SW 1271 (cell line): ENCODE results near the gene RAP1B.

Experiments used
- DNase-seq, 2 experiments: peaks; one replicate each; lab custom pipeline; 2025; lab: John Stamatoyannopoulos, UW

RAP1B gene

DNA sequence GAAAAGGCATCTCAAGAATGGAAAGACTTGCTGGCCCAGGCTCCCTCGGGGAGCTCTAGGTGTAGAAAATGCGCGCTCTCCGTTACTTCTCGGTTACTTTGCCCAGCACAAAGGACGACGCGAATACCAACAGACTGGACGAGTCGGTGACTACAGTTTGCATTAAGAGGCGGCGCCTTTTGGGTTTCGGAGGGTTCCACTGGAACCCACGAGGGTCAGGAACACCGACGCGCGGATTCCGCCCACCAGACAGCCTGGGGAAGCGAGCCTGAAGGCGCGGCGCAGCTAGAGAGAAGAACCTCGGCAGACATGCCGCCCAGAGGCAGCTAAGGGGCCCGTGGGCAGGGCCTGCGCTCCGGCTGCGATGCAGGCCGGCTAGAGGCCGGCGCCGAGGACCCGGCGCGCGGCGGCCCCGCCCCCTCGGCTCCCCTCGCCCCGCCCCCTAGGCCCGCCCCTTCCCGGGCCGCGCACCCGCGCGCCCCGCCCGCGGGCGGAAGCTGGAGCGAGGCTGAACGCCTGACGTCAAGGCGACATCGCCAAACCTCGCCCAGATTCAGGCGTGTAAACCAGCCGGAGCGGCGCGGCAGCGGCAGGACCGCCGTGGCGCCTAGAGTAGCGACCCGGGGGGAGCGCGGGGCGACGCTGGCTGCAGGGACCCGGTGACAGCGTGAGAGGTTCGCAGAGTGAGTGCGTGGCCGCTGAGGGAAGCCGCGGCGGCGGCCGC lies at the start of gene RAP1B:
Gene RAP1B (plus strand): TSS at position 530 of the 724 bp plus-strand sequence. CDS start 37,826 bp downstream, outside the sequence.
- peak; percentile 68 to 81 for DNase-seq

DNA sequence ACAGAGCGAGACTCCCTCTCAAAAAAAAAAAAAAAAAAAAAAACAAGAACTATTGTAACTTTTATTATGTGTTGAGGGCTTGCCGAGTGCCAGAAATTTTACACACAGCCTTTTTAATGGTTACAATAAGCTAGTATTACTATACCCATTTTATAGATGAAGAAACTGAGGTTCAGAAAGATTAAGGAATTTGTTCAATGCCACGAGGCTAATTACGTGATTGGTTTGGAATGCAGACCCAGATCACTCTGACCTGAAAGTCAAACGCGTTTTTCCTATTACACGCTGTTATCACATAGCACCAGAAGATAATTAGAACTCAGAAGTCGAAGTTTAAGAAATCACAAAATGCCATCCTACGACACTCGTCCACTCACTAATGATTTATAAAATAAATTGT lies 48.9 kb upstream of the RAP1B start:
- no peak for DNase-seq

DNA sequence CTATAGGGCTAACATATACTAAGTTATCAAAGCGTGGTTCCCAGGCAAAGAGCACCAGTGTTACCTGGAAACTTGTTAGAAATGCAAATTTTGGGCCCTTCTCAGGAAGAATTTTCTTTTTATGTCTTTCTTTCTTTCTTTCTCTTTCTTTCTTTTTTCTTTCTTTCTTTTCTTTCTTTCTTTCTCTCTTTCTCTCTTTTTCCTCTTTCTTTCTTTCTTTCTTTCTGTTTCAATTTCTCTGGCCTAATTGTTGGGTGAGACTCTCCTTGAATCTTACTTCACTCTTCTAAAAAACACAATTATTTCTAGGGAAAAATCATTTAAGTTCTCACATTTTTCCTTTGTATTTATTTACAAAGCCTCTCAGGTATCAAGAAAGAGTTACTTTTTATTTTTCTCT lies 46.5 kb upstream of the RAP1B start:
- DNase-seq = no peak

DNA sequence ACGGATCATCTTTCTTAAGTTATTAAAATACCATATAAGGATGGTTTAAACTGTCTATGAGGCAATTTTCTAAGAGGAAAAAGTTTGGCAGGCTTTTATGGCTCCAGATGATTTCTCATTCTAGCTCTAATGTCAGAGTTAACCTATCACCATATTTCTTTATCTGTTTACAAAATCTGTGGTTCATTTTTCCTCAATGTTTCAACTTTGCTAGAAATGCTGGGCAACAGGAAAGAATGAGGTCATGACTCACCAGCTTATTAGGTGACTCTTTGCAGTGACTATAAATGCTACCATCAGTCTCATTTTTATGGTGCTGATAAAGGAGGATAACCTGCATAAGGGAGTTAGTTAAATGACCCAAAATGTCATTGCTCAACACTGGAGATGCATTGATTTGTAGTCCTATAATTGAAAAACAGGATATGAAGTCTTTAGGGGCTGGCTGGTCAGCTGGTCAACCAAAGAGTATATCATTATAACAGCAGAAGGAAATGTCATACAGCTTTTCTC lies 45.3 kb upstream of the RAP1B start:
- DNase-seq = peak; percentile 42 to 70

DNA sequence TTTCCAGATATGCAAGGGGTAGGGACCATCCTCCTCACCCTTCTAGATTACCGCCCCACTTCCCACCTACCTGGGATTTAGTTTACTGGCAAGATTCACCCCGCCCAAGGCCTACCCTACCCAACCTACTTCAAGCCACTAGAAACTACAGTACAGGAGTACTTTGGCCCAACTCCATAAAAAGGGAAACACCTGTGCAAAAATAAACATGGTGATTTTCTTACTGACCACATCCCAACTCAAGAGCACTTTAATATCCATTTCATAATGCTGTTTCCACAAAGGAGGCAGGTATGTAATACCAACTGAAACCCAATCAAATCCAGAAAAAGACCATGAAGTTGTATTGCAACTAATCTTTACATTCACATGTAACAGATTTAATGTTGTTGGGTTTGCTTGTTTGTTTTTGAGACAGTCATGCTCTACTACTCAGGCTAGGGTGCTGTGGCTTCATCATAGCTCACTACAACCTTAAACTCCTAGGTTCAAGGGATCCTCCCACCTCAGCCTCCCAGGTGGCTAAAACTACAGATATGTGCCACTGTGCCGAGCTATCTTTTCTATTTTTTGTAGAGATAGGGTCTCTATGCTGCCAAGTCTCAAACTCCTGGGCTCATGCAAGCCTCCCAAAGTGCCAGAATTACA lies 41.7 kb upstream of the RAP1B start:
- DNase-seq = no peak

DNA sequence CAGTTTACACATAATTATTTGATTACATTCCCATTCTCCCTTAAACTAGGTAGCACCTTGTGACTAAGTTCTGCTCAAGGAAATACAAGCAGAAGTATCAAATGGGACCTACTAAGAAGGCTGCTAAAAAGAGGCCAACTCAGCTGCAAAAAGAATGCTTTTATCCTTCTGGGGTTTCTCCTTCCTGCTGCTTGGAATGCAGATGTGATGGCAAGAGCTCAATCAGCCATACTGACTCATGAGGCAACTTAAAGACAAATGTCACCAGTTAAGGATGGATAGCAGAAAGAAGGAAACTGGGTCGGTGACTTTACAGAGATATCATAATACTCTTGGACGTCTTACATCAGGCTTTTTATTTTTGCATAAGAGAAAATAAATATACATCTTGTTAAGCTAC lies 38.0 kb upstream of the RAP1B start:
- no peak for DNase-seq

DNA sequence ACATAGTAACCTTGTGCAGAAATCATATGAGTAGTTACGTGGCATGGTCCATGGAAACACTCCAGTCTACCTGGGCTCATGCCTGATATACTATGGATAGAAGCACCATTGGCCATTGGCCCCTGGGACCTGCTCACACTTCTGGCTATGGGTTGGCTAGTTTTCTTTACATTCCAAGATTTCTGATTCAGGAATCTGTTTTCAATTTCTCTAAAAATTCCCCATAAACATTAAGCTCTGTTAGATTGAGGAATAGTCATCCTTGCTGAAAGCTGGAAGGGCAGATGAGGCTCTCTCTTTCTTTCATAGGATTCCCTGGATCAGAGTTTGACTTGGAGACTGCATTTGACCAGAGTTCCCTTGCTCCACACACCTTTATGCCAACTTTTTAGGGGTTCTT lies 37.3 kb upstream of the RAP1B start:
- DNase-seq = no peak

DNA sequence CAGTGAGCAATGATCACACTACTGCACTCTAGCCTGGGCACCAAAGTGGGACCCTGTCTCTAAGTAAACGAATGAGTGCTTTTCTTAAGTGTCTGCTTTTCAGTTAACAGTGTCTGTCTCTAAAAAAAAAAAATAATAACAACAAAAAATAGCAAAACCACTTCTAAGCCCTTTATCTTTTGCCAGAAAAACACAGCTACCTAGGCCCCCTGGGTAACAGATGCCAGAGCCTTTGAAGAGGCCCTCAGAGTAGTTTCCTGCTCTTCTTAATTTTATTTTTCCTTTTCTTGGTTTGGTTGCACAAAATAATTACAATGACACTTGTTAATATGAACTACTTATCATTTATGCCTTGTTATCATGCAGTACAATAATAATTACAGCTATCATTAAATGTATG lies 32.8 kb upstream of the RAP1B start:
- no peak for DNase-seq

DNA sequence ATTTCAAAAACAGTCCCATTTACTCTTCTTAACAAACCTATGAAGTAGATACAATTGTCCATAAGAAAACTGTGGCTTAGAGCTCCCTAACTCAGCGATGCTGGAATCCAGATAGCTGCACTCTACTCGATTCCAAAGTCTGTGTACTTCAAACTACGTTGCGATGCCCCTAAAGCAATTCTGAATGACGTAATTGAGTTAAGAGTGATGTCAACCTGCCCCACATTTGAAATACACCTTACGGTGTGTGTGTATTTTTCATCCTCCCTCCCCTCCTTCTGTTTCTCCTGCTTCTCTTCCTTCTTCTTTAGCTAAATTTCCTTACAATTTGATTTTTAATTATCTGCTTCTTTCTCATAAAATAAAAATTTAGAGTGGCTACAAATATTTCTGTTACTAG lies 31.9 kb upstream of the RAP1B start:
- DNase-seq = no peak

DNA sequence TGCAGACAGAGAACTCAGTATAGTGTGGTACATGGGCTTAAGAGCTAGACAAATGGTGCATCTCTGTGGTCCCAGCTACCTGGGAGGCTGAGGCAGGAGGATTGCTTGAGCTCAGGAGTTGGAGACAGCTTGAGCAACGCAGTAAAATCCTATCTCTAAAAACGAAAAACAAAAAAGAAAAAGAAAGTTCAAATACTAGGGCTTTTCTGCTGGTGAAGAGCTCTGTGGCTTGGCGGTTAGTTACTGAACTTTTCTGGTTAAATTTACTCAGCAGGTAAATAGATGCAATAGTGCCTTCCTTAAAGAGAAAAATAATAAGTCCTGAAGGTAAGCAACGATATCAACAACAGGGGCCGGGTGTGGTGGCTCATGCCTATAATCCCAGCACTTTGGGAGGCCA lies 31.4 kb upstream of the RAP1B start:
- no peak for DNase-seq

DNA sequence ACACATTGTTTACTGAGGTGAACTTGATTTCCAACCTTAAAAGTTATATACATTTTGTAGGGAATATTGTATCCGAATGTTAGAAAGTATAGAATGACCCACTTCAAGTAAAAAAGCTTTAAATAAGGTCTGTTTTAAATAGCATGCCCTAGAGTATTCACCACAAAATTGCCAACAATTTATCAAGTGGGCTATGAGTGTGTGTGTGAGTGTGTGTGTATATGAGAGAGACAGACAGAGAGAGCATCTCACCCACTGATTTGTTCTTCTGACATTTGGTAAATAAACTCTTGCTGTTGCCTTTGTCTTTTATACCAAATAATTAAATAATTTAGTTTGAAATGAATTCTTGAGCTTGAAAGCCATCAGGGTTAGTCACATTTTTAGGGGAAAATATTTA lies 29.8 kb upstream of the RAP1B start:
- no peak for DNase-seq

DNA sequence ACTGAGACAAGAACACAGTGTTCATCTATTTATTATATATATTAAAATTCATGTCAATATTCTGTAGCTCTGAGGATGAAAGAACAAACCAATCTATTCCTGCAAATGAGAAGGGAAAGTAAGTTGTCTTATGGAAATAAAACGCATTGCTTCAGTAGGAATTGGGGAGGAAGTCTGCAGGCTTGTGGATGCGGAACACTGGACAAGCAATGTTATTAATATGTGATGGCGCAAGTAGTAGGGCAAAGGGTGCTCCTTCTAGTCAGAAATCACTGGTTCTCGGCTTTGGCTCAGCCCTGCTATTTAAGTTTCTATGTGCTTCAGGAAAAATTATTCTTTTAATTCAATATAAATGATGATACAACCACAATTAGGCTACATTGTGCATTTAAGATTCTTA lies 28.8 kb upstream of the RAP1B start:
- DNase-seq = no peak

DNA sequence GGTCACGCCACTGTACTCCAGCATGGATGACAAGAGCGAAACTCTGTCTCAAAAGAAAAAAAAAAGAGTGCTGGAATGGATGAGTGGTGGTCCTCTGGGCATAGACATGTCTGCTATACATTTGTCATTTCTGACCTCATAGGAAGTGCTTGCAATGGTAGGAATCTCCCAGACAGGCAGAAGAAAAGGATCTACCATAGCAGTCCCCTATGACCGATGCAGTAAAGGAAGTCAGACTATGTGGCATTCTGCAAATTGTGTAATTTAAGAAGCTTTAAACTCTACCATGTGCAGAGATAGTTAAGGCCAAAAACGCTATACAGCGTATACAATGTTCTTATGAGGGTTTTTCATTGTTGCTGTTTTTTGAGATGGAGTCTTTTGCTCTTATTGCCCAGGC lies 24.7 kb upstream of the RAP1B start:
- DNase-seq = no peak

DNA sequence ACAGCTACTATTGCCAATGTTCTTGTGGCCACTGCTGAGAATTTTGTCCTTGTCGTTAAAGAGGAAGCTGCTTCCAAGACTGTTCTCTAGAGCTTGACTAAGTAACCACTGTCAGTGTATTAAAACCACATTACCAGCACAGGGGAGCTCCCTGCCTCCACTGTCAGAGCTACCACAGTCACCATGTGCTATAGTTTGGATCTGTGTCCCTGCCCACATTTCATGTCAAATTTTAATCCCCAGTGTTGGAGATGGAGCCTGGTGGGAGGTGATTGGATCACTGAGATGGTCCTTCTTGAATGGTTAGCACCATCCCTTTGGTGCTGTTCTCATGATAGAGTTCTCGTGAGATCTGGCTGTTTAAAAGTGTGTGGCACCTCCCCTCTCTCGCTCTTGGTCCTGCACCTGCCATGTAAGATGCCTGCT lies 23.2 kb upstream of the RAP1B start:
- no peak for DNase-seq

DNA sequence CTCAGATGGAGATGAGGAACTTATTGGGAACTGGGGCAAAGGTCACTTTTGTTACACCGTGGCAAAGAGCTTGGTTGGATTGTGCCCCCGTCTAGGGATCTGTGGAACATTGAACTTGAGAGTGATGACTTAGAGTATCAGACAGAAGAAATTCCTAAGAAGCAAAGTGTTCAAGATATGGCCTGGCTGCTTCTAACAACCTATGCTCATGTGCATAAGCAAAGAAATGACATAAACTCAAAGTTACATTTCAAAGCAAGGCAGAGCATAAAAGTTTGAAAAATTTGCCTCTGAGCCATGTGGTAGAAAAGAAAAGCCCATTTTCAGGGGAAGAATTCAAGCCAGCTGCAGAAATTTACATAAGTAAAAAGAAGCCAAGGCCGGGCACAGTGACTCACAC lies 21.5 kb upstream of the RAP1B start:
- DNase-seq = no peak

DNA sequence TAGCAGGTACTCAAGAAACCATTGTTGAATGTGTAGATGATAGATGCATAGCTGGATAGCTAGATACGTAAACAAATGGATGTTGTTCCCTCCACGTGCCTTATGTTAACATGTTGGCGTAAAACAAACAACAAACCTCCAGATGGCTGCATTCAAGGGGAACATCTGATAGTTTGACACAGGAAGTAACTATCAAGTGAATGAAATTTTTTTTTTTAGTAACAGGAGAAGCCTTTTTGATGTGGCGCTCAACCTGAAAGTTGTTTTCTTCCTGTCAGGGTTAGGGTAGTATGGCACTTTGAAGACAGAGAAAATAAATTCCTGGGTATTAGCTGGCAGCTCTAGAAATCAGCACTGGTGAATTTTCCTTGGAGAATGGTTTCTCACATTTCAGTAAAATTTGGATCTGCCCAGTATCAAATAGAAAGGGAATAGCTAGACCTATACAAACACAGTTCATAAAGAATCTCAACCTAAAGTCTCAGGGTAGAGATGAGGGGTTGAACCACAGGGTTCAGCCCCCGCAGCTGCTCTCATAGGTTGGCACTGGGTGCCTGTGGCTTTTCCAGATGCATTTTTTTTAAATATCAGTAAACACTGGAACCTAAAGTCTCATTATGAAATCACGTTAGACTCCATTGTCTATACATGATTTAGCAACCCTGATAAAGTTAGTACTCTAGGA lies 18.8 kb upstream of the RAP1B start:
- DNase-seq = no peak

DNA sequence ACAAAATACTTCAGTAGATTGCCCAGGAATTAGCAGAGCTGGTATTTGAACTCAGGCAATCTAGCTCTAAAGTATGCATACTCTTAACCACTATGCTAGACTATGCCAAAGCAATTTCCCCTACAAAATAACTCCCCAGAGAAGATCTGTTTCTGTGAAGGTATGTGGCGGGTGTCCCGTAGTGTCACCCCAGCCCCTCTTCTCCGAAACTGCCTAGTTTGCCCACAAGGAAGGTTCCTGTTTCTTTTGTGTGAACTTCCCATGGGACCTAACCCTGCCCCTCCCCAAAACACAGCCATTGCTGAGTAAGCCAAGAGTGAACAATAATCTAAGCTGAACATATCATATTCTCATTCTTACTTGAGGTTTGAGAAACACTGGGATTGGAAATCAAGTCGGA lies 15.5 kb upstream of the RAP1B start:
- DNase-seq = no peak

DNA sequence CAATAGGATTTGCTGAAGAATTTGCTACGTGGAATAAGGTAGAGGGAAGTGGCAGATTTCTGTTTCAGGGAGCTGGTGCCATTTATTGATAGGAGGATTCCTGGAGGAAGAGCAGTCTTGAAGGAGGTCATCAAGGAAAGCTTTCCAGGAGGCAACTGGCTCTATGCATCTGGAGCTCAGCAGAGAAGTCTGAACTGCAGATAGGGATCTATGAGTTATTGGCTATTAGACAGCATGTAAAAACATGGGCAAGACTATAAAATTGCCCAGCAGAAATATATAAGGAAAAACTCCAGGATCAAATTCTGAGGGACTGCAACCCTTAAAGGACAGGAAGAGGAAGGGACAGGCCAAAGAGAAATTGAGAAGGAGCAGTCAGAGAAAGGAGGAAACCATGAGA lies 8.9 kb upstream of the RAP1B start:
- no peak for DNase-seq

DNA sequence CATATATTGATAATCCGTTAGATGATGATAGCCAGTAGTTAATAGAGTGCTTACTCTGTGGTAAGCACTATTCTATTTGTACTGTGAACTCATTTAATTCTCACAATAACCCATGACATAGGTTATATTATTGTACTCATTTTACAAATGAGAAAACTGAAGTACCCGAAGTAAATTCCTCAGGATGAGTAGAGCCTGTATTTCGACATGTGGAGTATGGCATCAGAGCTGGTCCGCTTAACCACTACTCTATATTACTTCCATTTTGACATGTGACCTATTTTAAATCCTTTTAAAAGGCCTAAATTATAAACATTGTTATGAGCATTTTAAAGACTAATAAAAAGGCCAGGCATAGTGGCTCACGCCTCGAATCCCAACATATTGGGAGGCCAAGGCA lies 8.0 kb upstream of the RAP1B start:
- DNase-seq = no peak

DNA sequence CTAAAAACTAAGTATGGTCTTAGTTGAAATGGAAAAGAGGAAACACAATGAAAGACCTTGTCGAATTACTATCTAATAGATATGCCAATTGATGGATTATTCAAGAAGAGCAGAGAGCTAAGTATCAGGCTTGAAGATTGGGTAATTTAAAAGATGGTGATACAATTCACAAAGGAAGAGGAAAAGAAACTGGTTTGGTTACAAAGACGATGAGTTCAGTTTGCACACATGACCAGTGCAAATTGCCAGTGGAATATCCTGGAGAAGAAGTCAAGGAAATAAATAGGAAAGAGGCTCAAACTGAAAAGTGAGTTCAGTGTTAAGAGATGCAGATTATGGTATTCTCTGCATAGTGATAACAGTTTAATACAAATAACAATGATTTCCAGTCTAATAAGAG lies 2.5 kb upstream of the RAP1B start:
- no peak for DNase-seq

DNA sequence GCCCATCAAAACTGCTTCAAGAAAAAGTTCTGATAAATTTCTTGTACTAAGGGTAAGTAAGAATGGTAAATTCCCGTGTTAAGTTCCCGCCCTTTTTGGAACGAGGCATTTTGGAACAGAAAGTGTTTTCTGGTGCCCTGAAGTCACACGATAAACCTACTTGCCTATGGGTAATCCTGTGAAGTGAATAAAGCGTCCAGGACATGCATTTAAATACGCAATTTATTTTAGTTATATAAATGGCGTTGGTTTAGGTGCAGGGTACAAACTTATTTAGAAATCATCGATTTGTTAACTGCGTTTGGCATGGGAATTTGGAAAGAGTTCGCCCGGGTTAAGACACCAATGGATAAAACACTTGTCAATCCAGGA lies 715 bp upstream of the RAP1B start:
- DNase-seq = peak in 1 of 2 experiments; percentile 54

DNA sequence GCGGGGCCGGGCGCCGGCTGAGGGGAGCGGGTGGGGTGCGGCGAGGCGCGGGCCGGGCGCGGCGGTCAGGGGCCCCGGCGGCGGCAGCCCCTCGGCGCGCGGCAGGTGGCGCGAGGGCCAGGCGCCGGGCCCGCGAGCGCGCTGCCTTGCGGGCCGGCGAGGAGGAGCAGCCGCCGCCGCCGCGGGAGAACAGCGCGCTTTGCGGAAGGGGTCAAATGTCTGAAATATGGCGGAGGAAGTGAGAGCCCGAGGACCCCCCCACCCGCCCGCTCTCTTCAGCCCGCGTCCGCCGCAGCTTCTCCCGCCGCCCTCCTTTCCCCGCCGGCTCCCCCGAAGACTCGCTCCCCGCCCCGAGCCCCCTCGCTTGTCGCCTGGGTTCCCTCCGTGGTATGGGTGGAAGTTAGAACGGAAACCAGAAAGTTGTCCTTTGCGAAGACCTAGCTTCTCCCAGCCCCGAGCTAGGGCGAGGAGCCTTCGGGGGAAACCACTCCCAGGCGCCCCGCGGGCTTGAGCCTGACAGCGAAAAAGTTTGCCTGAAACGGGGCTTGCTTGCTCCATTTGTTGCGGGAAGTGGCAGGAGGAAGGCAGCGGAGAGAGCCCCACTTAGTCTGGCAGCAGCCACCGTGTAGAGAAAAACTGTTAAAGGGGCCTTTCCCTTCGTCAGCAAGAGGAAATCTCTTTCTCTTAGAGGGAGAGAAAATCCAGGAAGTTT lies 551 bp downstream of the RAP1B start:
- DNase-seq = peak in 1 of 2 experiments; percentile 30

DNA sequence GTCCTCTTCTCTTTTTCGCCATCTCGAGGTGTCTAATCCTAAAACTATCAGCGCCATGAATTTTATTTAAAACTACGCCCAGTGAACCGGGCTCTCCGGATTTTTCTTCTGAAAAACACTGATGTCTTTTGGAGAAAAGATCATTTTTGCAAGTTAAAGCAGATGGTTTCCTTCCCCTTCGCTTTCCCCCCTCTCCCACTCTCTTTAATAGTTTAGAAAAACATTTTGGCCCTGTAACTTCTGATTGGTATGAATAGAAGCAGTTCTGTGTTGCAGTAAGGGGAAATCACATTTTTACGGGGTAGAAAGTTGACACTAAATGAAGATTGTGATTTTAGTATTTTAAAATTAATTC lies 1.1 kb downstream of the RAP1B start:
- DNase-seq = no peak
